GM10847 (cell line): ENCODE measurements around the gene TMEM37.

Experiments used
- POLR2A ChIP-seq: IDR thresholded peaks from 2 replicates; pipeline ENCODE4 v1.6.1; 2011; ENCODE audit not compliant: insufficient read length; ENCODE audit errors: extremely low read depth

The TMEM37 gene

GRCh38 chr2:119408221-119408619, 23.4 kb upstream of the TMEM37 start:
- no peak for TF ChIP-seq POLR2A

DNA sequence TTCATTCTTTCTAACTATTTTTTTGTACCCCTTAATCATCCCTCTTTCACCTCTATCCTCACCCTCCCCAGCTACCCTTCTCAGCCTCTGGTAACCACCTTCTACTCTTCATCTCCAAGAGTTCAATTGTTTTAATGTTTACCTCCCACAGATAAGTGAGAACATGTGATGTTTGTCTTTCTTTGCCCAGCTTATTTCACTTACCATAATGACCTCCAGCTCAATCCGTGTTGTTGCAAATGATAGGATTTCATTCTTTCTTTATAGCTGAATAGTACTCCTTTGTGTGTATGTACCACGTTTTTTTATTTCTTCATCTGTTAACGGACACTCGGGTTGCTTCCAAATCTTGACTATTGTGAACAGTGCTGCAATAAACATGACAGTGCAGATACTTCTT, 22.1 kb upstream of the TMEM37 start:
- no peak for TF ChIP-seq POLR2A

GRCh38 chr2:119414894-119415293, 16.8 kb upstream of the TMEM37 start:
- TF ChIP-seq POLR2A: no peak

DNA sequence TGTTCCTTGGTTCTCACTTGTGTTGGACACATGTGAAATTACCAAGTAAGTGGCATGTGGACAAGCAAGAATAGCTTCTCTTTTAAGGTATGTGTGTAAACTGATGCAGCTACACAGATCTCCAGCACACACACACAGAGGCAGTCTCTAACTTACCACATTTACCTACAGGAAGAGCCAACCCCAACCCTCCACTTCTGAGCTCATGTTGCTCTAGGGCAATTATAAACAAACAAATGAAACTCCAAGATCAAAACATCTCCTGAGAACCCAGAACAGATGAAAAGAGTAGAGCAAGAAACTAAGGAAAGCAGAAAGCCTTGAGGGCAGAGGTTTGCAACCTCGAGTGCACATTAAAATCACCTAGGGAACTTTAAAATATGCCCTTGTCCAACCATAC, 16.0 kb upstream of the TMEM37 start:
- TF ChIP-seq POLR2A: no peak

DNA sequence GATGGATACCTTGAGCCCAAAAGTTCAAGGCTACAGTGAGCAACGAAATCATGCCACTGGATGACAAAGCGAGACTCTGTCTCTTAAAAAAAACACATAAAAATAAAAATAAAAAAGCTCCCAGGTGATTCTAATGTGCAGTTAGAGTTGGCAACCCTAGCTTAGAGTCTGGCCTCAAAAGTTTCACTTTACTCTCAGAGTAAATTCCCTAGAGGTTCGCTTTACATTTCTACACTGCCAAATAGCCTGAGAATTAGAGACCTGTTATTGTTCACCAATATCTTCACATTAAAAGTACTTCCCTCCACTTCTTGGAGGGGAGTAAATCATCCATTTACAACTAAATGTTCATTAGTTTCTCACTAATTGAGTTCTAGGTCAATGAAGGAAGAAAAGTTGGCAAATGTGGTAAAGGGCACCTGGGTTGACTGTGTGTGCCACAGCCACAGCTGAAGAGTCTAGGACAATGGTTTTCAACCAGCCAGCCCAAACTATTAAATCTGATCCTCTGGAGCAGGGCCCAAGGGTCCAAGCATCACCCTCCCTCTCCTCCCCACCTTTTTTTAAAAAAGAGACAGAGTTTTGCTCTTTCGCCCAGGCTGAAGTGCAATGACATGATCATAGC, 15.2 kb upstream of the TMEM37 start:
- TF ChIP-seq POLR2A: no peak

DNA sequence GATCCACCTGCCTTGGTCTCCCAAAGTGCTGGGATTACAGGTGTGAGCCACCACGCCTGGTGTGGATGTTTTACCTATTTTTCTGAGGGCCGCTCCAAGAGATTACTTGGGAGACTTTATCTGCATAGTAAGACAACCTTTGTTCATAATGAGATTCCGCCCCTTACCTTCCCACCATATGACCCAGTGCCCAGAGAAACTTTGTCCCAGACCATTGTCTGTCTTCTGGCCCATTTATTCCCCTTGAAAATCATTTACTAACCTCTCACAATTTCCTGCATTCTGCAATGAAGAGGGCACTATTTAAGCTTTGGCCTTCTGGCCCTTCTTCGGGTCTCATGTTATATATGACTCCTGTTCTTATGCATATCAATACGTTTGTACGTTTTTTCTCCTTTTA, 13.7 kb upstream of the TMEM37 start:
- TF ChIP-seq POLR2A: no peak

- TF ChIP-seq POLR2A: no peak
These were observed 12.6 kb upstream of the TMEM37 start for GRCh38 chr2:119419065-119419464.

- TF ChIP-seq POLR2A: no peak
These were observed 11.7 kb upstream of the TMEM37 start for GRCh38 chr2:119419803-119420508.

GRCh38 chr2:119421304-119421703, 10.3 kb upstream of the TMEM37 start:
- TF ChIP-seq POLR2A: no peak

DNA sequence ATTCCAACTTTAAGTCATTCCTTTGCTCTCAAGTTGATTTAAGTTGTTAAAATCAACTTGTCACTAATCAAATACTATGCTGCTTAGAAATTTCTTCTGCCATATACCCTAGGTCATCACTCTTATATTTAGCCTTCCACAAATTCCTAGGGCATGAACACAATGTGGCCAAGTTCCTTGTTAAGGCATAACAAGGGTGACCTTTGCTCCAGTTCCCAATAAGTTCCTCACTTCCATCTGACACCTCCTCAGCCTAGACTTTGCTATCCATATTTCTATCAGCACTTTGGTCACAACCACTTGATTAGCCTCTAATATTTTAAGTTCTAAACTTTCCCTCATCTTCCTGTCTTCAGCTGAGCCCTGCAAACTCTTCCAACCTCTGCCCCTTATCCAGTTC, 9.9 kb upstream of the TMEM37 start:
- no peak for TF ChIP-seq POLR2A

- no peak for TF ChIP-seq POLR2A
These were observed 9.1 kb upstream of the TMEM37 start for GRCh38 chr2:119422360-119423107.

GRCh38 chr2:119423108-119423444, 8.6 kb upstream of the TMEM37 start:
- no peak for TF ChIP-seq POLR2A

DNA sequence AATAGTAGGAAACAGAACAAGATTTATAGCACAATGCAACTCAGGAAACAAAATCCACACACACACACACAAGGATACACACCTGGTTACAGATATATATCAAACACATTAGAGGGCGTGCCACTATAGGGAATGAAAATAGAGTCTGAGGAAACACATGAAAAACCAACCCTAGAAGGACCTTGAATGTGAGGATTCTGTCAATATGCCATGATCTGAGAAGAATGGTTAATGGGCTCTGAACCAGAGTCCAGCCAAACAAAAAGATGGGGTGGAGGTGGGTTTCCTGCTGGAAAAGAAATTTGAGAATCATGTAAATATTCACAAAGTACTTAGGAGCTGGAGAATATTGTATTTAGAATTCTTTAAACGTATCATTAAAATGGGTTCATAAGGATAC, 7.8 kb upstream of the TMEM37 start:
- TF ChIP-seq POLR2A: no peak

DNA sequence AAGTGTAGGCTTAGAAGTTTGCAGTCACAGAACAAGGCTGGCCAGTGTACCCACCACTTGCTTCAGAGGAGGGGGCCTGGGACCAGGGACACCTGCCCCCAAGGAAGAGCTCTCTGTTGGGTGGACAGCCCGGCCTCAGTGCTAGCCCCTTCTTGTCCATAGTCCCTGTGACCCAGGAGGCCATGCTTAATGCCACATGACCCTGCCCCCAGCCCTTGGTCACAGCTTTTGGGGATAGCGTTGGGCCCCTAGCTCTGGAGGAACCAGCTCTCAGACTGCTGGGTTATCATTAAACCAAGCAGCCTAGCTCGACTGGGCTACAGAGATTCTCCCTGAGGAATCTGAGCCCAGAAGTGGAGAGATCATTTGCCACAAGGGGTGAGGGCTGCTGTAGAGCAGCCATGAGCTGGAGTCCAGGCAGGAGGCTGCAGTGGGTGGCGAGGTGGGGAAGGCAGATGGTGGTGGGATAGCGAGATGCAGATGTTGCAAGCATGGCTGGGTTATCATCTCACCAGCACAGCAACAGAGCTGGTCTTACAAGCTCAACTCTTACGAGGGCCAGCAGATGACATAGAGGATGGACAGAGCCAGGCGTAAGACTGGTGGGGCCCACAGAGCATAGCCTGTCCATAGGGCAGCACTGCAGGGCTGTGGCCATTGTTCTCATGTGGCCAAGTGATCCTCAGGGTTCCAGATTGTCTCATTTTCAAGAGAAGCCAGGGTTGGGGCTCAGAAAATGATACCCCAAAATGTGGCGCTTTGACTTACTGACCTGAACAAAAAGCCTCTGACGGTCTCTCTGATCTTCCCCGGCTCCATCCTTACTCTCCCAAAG, 7.2 kb upstream of the TMEM37 start:
- TF ChIP-seq POLR2A: no peak

GRCh38 chr2:119425119-119425405, 6.6 kb upstream of the TMEM37 start:
- TF ChIP-seq POLR2A: no peak
